Measurements from ENCODE around the gene TEKTIP1. TPM values are rescaled to one million over a fixed set of nuclear protein-coding genes. Genes with fewer than 3 reads are reported as not detected.

The TEKTIP1 gene
- total RNA-seq (17.3 and 18.6 TPM in 2 replicates), polyA plus RNA-seq (6.3 and 9.6 TPM in 2 replicates), polyA minus RNA-seq (1.0 and 3.8 TPM in 2 replicates)
- total RNA-seq (2013) = 3.3 TPM

DNA sequence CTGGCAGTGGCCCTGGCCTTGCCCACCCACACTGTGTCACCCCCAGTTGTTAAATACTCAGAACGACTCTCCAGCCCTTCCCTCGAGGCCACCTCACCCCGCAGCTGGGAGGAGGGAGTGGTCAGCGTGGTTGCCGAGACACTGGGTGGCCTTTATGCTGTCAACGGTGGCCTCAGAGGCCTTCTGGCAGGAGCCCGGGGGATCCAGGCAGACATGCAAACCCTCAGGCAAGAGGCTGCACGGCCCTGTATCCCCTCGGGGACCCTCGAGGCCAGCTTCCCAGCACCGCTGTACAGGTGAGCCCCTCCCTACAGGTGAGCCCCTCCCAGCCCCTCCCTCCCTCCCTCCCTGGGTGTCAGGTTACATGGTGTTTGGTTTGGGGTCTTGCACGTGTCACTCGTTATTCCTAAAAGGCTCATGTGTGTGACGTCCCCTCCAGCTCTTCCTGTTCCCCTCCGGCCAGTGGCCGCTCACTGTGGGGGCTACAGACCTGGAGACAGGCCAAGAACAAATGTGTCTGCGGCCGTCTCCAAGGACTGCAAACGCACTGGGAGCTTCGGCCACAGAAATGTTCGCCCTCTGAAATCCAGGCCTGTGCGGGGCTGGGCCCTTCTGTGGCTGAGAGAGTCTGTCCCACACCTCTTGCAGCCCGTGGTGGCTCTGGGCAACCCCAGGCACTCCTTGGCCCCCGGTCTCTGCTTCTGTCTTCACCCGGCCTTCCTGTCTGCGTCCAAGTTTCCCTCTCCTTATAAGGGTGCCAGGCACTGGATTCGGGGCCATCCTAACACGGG lies at the start of gene TEKTIP1:
TEKTIP1 (plus strand) TSS at position 210 of the 791 bp plus-strand sequence; CDS start at position 214, 4 bp downstream.
- Histone ChIP-seq H3K4me2 (replicated peaks; ENCODE audit: low read depth, low read length, poor library complexity, severe bottlenecking) (no peak within 1 kb of the TSS), H2AFZ (ENCODE audit: insufficient read depth, low read depth, low read length, poor library complexity, severe bottlenecking) (no peak within 1 kb of the TSS), H3K27me3 (replicated peaks in 1 of 4; ENCODE audit: control extremely low read depth in 1 of 4, control insufficient read depth in 3 of 4, insufficient read depth in 4 of 4, low read length in 3 of 4) (no peaks in the 10 kb centered on the region), H3K4me3 (ENCODE audit: control extremely low read depth in 1 of 5, extremely low read depth in 1 of 5, insufficient read depth in 1 of 5, low read depth in 2 of 5, low read length in 4 of 5) (no peak within 1 kb of the TSS), H3K4me1 (ENCODE audit: control insufficient read depth in 2 of 2, insufficient read depth in 2 of 2, low read length in 2 of 2) (no peaks in the 10 kb centered on the region), H3K9me3 (ENCODE audit: control extremely low read depth in 1 of 3, control insufficient read depth in 2 of 3, insufficient read depth in 1 of 3, low read length in 2 of 3) (peaks cover 0 to 8% (median 0%) of the 10 kb centered on the region in 3 donors), H3K9ac (ENCODE audit: low read length) (no peak within 1 kb of the TSS), H4K20me1 (ENCODE audit: control insufficient read depth, insufficient read depth, low read length, poor library complexity, severe bottlenecking) (peaks cover 19% of the 10 kb centered on the region), H3K27ac (ENCODE audit: low read length in 2 of 2) (no peak within 1 kb of the TSS), H3K36me3 (replicated peaks in 1 of 2; ENCODE audit: control extremely low read depth in 1 of 2, control insufficient read depth in 1 of 2, extremely low read depth in 1 of 2, insufficient read depth in 2 of 2, low read length in 1 of 2) (peaks cover 0 to 17% of the 10 kb centered on the region in 2 experiments), H3K79me2 (ENCODE audit: control insufficient read depth, insufficient read depth, low read length) (no peaks in the 10 kb centered on the region)
- Mint-ChIP-seq H3K27ac (no peak within 1 kb of the TSS), H3K4me3 (no peak within 1 kb of the TSS), H3K9me3 (ENCODE audit: insufficient read depth) (no peaks in the 10 kb centered on the region), H3K27me3 (no peaks in the 10 kb centered on the region), H3K4me1 (no peaks in the 10 kb centered on the region)
- ChIA-PET CTCF (interaction anchor here (1.5 kb wide), 1 partner anchor 12 kb away, joined by 4 read pairs; no protein-coding TSS in a partner anchor), POLR2A (no interaction called here)
- intact Hi-C loops (cut with micrococcal nuclease) = no loop called here
- DNase-seq = no peak
- no peak for ATAC-seq (ENCODE audit: low read depth)
- 88% methylated on average over 25 of the region's 28 CpGs for WGBS (ENCODE audit: insufficient coverage)
- TF ChIP-seq EZH2 (IDR thresholded peaks at IDR 0.05; ENCODE audit: borderline replicate concordance, insufficient read depth, low read depth, low read length, poor library complexity, severe bottlenecking) = no peak
- TF ChIP-seq, protein P1, sequence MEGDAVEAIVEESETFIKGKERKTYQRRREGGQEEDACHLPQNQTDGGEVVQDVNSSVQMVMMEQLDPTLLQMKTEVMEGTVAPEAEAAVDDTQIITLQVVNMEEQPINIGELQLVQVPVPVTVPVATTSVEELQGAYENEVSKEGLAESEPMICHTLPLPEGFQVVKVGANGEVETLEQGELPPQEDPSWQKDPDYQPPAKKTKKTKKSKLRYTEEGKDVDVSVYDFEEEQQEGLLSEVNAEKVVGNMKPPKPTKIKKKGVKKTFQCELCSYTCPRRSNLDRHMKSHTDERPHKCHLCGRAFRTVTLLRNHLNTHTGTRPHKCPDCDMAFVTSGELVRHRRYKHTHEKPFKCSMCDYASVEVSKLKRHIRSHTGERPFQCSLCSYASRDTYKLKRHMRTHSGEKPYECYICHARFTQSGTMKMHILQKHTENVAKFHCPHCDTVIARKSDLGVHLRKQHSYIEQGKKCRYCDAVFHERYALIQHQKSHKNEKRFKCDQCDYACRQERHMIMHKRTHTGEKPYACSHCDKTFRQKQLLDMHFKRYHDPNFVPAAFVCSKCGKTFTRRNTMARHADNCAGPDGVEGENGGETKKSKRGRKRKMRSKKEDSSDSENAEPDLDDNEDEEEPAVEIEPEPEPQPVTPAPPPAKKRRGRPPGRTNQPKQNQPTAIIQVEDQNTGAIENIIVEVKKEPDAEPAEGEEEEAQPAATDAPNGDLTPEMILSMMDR (IDR thresholded peaks at IDR 0.05) = no peak

All from B cell (primary cell).